Measurements from ENCODE around the gene ABCF1.

DNA sequence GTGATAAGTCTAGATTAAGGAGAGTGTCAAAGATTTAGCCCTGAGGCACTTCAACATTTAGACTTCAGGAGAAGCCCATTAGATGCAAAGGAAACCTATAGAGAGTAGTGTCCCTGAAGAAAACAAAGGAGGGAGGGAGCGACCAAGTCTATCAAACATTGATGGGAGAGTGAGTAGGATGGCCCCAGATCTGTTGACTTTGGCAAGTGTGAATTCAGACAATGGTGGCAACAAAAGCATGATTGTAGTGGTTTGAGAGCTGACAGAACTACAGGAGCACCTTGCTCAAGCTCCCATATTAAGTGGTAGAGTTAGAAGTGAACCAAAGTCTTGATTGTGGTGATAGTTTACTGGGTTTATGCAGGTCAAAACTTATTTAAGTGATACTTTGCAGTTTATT lies 979 bp upstream of the ABCF1 start:
- TF ChIP-seq EZH2 (IDR thresholded peaks at IDR 0.05; ENCODE audit: low read length), result no peak
- TF ChIP-seq, protein P1, sequence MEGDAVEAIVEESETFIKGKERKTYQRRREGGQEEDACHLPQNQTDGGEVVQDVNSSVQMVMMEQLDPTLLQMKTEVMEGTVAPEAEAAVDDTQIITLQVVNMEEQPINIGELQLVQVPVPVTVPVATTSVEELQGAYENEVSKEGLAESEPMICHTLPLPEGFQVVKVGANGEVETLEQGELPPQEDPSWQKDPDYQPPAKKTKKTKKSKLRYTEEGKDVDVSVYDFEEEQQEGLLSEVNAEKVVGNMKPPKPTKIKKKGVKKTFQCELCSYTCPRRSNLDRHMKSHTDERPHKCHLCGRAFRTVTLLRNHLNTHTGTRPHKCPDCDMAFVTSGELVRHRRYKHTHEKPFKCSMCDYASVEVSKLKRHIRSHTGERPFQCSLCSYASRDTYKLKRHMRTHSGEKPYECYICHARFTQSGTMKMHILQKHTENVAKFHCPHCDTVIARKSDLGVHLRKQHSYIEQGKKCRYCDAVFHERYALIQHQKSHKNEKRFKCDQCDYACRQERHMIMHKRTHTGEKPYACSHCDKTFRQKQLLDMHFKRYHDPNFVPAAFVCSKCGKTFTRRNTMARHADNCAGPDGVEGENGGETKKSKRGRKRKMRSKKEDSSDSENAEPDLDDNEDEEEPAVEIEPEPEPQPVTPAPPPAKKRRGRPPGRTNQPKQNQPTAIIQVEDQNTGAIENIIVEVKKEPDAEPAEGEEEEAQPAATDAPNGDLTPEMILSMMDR (optimal IDR thresholded peaks at IDR 0.05 in 1 of 3, IDR thresholded peaks at IDR 0.05 in 1 of 3, conservative IDR thresholded peaks at IDR 0.05 in 1 of 3; ENCODE audit: extremely low read depth in 1 of 3, insufficient read depth in 2 of 3, low read length in 3 of 3), result no peak
